MM.1S (cell line): ENCODE data around the gene BCR.

Experiments used
- CTCF ChIP-seq: fragments of 300-600 bp; sonication (generic); IDR thresholded peaks from 2 replicates; pipeline ENCODE4 v1.5.1; 2016; ENCODE audit warnings: antibody characterized with exemption, low read length, mixed read lengths
- EZH2 ChIP-seq: fragments of 300-600 bp; sonication (generic); optimal IDR thresholded peaks from 2 replicates; pipeline ENCODE3; 2017; ENCODE audit warnings: low read depth, mild to moderate bottlenecking, antibody characterized with exemption, low read length, mixed read lengths

- TF ChIP-seq CTCF (no peak), EZH2 (no peak)
Measured at GRCh38 chr22:23132376-23133091, 47.8 kb upstream of the BCR start.
